ENCODE measurements around the gene ATXN1L. TPM values are rescaled to one million over a fixed set of nuclear protein-coding genes. Genes with fewer than 3 reads are reported as not detected.

The ATXN1L gene
- total and polyA plus RNA-seq, 2 experiments from 2014 or later = 8.6 to 20.8 TPM

DNA sequence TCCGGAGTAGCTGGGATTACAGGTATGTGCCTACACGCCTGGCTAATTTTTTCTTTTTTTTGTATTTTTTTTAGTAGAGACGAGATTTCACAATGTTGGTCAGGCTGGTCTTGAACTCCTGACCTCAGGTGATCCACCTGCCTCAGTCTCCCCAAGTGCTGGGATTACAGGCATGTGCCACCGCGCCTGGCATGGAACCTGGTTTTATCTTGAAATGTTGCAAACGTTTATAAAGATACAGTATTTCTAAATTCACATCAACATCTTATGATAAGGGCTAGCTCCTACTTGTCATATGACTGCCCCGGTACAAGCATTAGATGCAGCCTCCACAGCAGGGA lies 48.1 kb downstream of the ATXN1L start:
- Histone ChIP-seq H3K4me1 (ENCODE audit: insufficient read depth) (peaks cover 10% of the 10 kb centered on the region), H3K79me2 (peaks cover 41% of the 10 kb centered on the region), H3K9me2 (replicated peaks; ENCODE audit: insufficient read depth) (no peaks in the 10 kb centered on the region), H3K27ac (peak overlapping the region; percentile 100), H2AFZ (peak overlapping the region; percentile 59), H4K20me1 (ENCODE audit: insufficient read depth, poor library complexity, severe bottlenecking) (peaks cover 26% of the 10 kb centered on the region), H3K4me2 (peak overlapping the region; percentile 81), H3K36me3 (replicated peaks; ENCODE audit: insufficient read depth, low read depth) (no peaks in the 10 kb centered on the region), H3K27me3 (no peaks in the 10 kb centered on the region), H3K9me3 (ENCODE audit: low read depth) (no peaks in the 10 kb centered on the region), H3K4me3 (peak overlapping the region; percentile 56)
- TF ChIP-seq, protein P1, sequence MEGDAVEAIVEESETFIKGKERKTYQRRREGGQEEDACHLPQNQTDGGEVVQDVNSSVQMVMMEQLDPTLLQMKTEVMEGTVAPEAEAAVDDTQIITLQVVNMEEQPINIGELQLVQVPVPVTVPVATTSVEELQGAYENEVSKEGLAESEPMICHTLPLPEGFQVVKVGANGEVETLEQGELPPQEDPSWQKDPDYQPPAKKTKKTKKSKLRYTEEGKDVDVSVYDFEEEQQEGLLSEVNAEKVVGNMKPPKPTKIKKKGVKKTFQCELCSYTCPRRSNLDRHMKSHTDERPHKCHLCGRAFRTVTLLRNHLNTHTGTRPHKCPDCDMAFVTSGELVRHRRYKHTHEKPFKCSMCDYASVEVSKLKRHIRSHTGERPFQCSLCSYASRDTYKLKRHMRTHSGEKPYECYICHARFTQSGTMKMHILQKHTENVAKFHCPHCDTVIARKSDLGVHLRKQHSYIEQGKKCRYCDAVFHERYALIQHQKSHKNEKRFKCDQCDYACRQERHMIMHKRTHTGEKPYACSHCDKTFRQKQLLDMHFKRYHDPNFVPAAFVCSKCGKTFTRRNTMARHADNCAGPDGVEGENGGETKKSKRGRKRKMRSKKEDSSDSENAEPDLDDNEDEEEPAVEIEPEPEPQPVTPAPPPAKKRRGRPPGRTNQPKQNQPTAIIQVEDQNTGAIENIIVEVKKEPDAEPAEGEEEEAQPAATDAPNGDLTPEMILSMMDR (IDR thresholded peaks at IDR 0.05; ENCODE audit: poor library complexity) = no peak
- TF ChIP-seq EZH2phosphoT487 (IDR thresholded peaks at IDR 0.05; ENCODE audit: low read depth, severe bottlenecking, unreplicated experiment) (no peak), EZH2 (IDR thresholded peaks at IDR 0.05; ENCODE audit: borderline replicate concordance) (no peak)
- WGBS (ENCODE audit: low lambda C conversion rate, missing lambda C conversion rate) = 56% methylated on average over 7 of the region's 7 CpGs
- DNase-seq (ENCODE audit: low spot score) = no peak

DNA sequence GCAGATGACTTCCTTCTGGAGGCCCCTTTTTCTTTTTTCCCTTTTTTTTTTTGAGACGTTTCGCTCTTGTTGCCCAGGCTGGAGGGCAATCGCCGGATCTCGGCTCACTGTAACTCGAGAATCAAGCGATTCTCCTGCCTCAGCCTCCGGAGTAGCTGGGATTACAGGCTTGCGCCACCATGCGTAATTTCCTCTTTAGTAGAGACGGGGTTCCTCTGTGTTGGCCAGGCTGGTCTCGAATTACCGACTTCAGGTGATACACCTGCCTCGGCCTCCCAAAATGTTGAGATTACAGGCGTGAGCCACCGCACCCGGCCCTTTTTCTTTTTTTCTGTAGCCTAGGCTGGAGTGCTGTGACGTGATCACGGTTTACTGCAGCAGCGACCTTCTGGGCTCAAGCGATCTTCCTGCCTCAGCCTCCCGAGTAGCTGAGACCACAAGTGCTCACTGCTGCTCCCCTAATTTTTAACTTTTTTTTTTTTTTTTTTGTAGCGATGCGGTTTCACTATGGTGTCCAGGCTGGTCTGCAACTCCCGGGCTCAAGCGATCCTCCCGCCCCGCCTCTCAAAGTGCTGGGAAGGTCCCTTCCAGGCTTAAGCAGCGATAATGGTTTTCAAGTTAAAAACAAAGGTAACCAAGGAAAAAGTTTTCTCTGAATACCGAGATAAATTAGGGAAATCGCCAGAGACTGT lies 48.6 kb downstream of the ATXN1L start:
- peak overlapping the region; percentile 56 for H3K4me3 ChIP-seq
- H4K20me1 ChIP-seq (ENCODE audit: insufficient read depth, poor library complexity, severe bottlenecking) = peaks cover 31% of the 10 kb centered on the region
- DNase-seq (ENCODE audit: low spot score) = peak; percentile 67
- no peaks in the 10 kb centered on the region for H3K9me2 ChIP-seq (replicated peaks; ENCODE audit: insufficient read depth)
- no peaks in the 10 kb centered on the region for H3K27me3 ChIP-seq
- TF ChIP-seq, protein P1 (IDR thresholded peaks at IDR 0.05; ENCODE audit: poor library complexity) = peak; percentile 4
- no peak for TF ChIP-seq EZH2 (IDR thresholded peaks at IDR 0.05; ENCODE audit: borderline replicate concordance)
- H3K4me2 ChIP-seq = peak overlapping the region; percentile 81
- peaks cover 10% of the 10 kb centered on the region for H3K4me1 ChIP-seq (ENCODE audit: insufficient read depth)
- peak overlapping the region; percentile 59 for H2AFZ ChIP-seq
- no peaks in the 10 kb centered on the region for H3K36me3 ChIP-seq (replicated peaks; ENCODE audit: insufficient read depth, low read depth)
- H3K79me2 ChIP-seq = peaks cover 46% of the 10 kb centered on the region
- 1% methylated on average over 31 of the region's 31 CpGs for whole genome bisulfite sequencing (ENCODE audit: low lambda C conversion rate, missing lambda C conversion rate)
- peak overlapping the region; percentile 100 for H3K27ac ChIP-seq
- no peaks in the 10 kb centered on the region for H3K9me3 ChIP-seq (ENCODE audit: low read depth)

DNA sequence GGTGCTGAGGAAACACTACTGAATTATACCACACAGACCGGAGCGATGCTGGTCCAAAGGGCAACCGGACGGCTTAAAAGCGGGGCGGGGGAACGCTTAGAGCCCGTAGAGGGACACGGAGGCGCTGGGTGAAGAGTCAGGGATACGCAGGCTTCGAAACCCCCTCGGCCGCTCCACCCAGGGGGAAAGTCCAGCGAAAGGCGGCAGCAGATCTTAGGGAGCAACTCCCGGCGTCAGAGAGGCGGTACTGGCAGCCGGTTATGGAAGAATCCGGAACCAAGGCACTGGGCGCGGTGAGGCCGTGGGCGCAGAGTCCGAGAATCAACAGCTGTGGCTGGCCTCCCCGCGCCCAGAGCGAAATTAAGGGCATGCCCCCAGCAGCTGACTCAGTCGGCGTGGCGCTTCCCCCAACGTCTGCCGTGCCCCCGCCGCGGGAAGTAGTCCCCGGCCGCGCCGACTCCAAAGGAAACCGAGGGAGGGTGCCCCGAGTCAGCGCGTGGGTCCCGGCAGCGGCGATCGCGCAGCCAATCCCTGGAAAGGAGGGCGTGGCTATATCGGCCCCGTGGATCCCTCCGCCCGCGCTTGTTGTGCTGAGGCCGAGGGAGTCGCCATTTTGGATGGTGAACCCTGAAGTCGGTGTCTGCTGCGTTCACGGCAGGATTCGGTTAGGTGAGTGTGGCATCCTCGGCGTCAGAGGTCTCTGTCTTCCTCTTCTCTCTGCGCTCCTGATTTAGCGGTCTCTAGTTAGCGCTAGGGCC lies 49.3 kb downstream of the ATXN1L start, which contains the start of gene IST1:
TSS of gene IST1 (plus strand) at position 611 of the 758 bp plus-strand sequence. CDS start 20,110 bp downstream, outside the sequence.
- no peaks in the 10 kb centered on the region for H3K9me3 ChIP-seq (ENCODE audit: low read depth)
- peak within 1 kb of the TSS; percentile 87 for H3K4me2 ChIP-seq
- H2AFZ ChIP-seq = peak within 1 kb of the TSS; percentile 61
- no peaks in the 10 kb centered on the region for H3K9me2 ChIP-seq (replicated peaks; ENCODE audit: insufficient read depth)
- H3K27me3 ChIP-seq = no peaks in the 10 kb centered on the region
- DNase-seq (ENCODE audit: low spot score) = peak; percentile 99
- WGBS (ENCODE audit: low lambda C conversion rate, missing lambda C conversion rate) = under 1% methylated on average over 67 of the region's 67 CpGs
- no peaks in the 10 kb centered on the region for H3K36me3 ChIP-seq (replicated peaks; ENCODE audit: insufficient read depth, low read depth)
- peak within 1 kb of the TSS; percentile 100 for H3K27ac ChIP-seq
- H3K4me3 ChIP-seq = peak within 1 kb of the TSS; percentile 89
- TF ChIP-seq, protein P1 (IDR thresholded peaks at IDR 0.05; ENCODE audit: poor library complexity) = no peak
- TF ChIP-seq EZH2phosphoT487 (IDR thresholded peaks at IDR 0.05; ENCODE audit: low read depth, severe bottlenecking, unreplicated experiment) (no peak), EZH2 (IDR thresholded peaks at IDR 0.05; ENCODE audit: borderline replicate concordance) (no peak)
- H4K20me1 ChIP-seq (ENCODE audit: insufficient read depth, poor library complexity, severe bottlenecking) = peaks cover 38% of the 10 kb centered on the region
- H3K4me1 ChIP-seq (ENCODE audit: insufficient read depth) = peaks cover 10% of the 10 kb centered on the region
- peaks cover 53% of the 10 kb centered on the region for H3K79me2 ChIP-seq
